ENCODE results near the gene OR2D3.
A peak's percentile ranks its signal among the peaks of the same experiment; 100 is the strongest.
"Not testable (repeated sequence)": the region's sequence is repeated elsewhere in the genome, so short reads cannot be mapped to it uniquely, and the experiment has no call there.

Gene OR2D3

GRCh38 chr11:6920702-6921101 is at the start of gene OR2D3:
OR2D3 (plus strand) TSS chr11:6921002; CDS start chr11:6921002, 0 bp downstream.
- H3K4me1 Mint-ChIP-seq = peaks cover 1% of the 10 kb centered on the region
- ATAC-seq (no peak), DNase-seq (ENCODE audit: low spot score in 2 of 2) (no peak)
- H3K9me3 Mint-ChIP-seq = no peaks in the 10 kb centered on the region
- no peak within 1 kb of the TSS for H3K4me3 Mint-ChIP-seq
- H3K36me3 Mint-ChIP-seq = no peaks in the 10 kb centered on the region
- no peak within 1 kb of the TSS for H3K27ac Mint-ChIP-seq

- Mint-ChIP-seq H3K27ac (no peak overlapping the region), H3K9me3 (no peaks in the 10 kb centered on the region), H3K4me1 (no peaks in the 10 kb centered on the region), H3K36me3 (no peaks in the 10 kb centered on the region), H3K4me3 (no peak overlapping the region)
- no peak for DNase-seq (ENCODE audit: low spot score in 2 of 2)
- no peak for ATAC-seq
These were observed 49.5 kb upstream of the OR2D3 start for GRCh38 chr11:6871278-6871677.

GRCh38 chr11:6875761-6876160 is 45.0 kb upstream of the OR2D3 start:
- Mint-ChIP-seq H3K9me3 (peaks cover 3% of the 10 kb centered on the region), H3K4me3 (no peak overlapping the region), H3K27ac (no peak overlapping the region), H3K4me1 (no peaks in the 10 kb centered on the region), H3K36me3 (no peaks in the 10 kb centered on the region)
- ATAC-seq (no peak), DNase-seq (ENCODE audit: low spot score in 2 of 2) (no peak)

GRCh38 chr11:6876325-6876724 is 44.5 kb upstream of the OR2D3 start, which contains the start of gene OR10A4:
OR10A4 (plus strand) TSS chr11:6876625; CDS start chr11:6876648, 23 bp downstream.
- ATAC-seq (no peak), DNase-seq (ENCODE audit: low spot score in 2 of 2) (no peak)
- Mint-ChIP-seq H3K4me1 (no peaks in the 10 kb centered on the region), H3K36me3 (no peaks in the 10 kb centered on the region), H3K27ac (no peak within 1 kb of the TSS), H3K4me3 (no peak within 1 kb of the TSS), H3K9me3 (peaks cover 3% of the 10 kb centered on the region)

GRCh38 chr11:6876914-6877313 is 43.9 kb upstream of the OR2D3 start:
- ATAC-seq (no peak), DNase-seq (ENCODE audit: low spot score in 2 of 2) (no peak)
- H3K4me1 Mint-ChIP-seq = no peaks in the 10 kb centered on the region
- H3K36me3 Mint-ChIP-seq = no peaks in the 10 kb centered on the region
- no peak overlapping the region for H3K27ac Mint-ChIP-seq
- no peak overlapping the region for H3K4me3 Mint-ChIP-seq
- H3K9me3 Mint-ChIP-seq = peaks cover 3% of the 10 kb centered on the region

GRCh38 chr11:6882751-6883150 is 38.1 kb upstream of the OR2D3 start:
- DNase-seq (ENCODE audit: low spot score in 2 of 2) (no peak), ATAC-seq (no peak)
- H3K4me1 Mint-ChIP-seq = no peaks in the 10 kb centered on the region
- H3K9me3 Mint-ChIP-seq = peaks cover 3% of the 10 kb centered on the region
- no peak overlapping the region for H3K27ac Mint-ChIP-seq
- no peak overlapping the region for H3K4me3 Mint-ChIP-seq
- H3K36me3 Mint-ChIP-seq = no peaks in the 10 kb centered on the region

GRCh38 chr11:6887711-6888110 is 33.1 kb upstream of the OR2D3 start:
- H3K4me3 Mint-ChIP-seq; ATAC-seq; DNase-seq (ENCODE audit: low spot score in 2 of 2); H3K4me1 Mint-ChIP-seq; H3K9me3 Mint-ChIP-seq; H3K36me3 Mint-ChIP-seq; H3K27ac Mint-ChIP-seq: not testable (repeated sequence)

- H3K4me1 Mint-ChIP-seq = no peaks in the 10 kb centered on the region
- DNase-seq (ENCODE audit: low spot score in 2 of 2) (no peak), ATAC-seq (no peak)
- H3K4me3 Mint-ChIP-seq = no peak overlapping the region
- no peaks in the 10 kb centered on the region for H3K36me3 Mint-ChIP-seq
- H3K9me3 Mint-ChIP-seq = peaks cover 3% of the 10 kb centered on the region
- H3K27ac Mint-ChIP-seq = no peak overlapping the region
These were observed 32.0 kb upstream of the OR2D3 start for GRCh38 chr11:6888830-6889229.

GRCh38 chr11:6889835-6890234 is 31.0 kb upstream of the OR2D3 start:
- Mint-ChIP-seq H3K36me3 (no peaks in the 10 kb centered on the region), H3K4me1 (no peaks in the 10 kb centered on the region), H3K4me3 (no peak overlapping the region), H3K9me3 (peaks cover 3% of the 10 kb centered on the region), H3K27ac (no peak overlapping the region)
- DNase-seq (ENCODE audit: low spot score in 2 of 2) = no peak
- ATAC-seq = no peak

GRCh38 chr11:6892400-6892799 is 28.4 kb upstream of the OR2D3 start, which contains the start of gene OR2D2:
OR2D2 (minus strand) TSS chr11:6892500; CDS start chr11:6892500, 0 bp downstream.
- Mint-ChIP-seq H3K27ac (no peak within 1 kb of the TSS), H3K4me3 (no peak within 1 kb of the TSS), H3K4me1 (no peaks in the 10 kb centered on the region), H3K9me3 (no peaks in the 10 kb centered on the region), H3K36me3 (no peaks in the 10 kb centered on the region)
- DNase-seq (ENCODE audit: low spot score in 2 of 2) (no peak), ATAC-seq (no peak)

- DNase-seq (ENCODE audit: low spot score in 2 of 2) (no peak), ATAC-seq (no peak)
- Mint-ChIP-seq H3K4me1 (no peaks in the 10 kb centered on the region), H3K27ac (no peak overlapping the region), H3K9me3 (no peaks in the 10 kb centered on the region), H3K4me3 (no peak overlapping the region), H3K36me3 (no peaks in the 10 kb centered on the region)
These were observed 26.7 kb upstream of the OR2D3 start for GRCh38 chr11:6894097-6894496.

GRCh38 chr11:6895010-6895409 is 25.8 kb upstream of the OR2D3 start:
- Mint-ChIP-seq H3K9me3 (no peaks in the 10 kb centered on the region), H3K4me1 (no peaks in the 10 kb centered on the region), H3K36me3 (no peaks in the 10 kb centered on the region), H3K4me3 (no peak overlapping the region), H3K27ac (no peak overlapping the region)
- DNase-seq (ENCODE audit: low spot score in 2 of 2) (no peak), ATAC-seq (peak; percentile 78)

- Mint-ChIP-seq H3K4me3 (no peak overlapping the region), H3K27ac (no peak overlapping the region), H3K9me3 (no peaks in the 10 kb centered on the region), H3K4me1 (no peaks in the 10 kb centered on the region), H3K36me3 (no peaks in the 10 kb centered on the region)
- DNase-seq (ENCODE audit: low spot score in 2 of 2) (no peak), ATAC-seq (no peak)
These were observed 21.9 kb upstream of the OR2D3 start for GRCh38 chr11:6898911-6899310.

- no peak for ATAC-seq
- no peaks in the 10 kb centered on the region for H3K4me1 Mint-ChIP-seq
- H3K27ac Mint-ChIP-seq = no peak overlapping the region
- no peak overlapping the region for H3K4me3 Mint-ChIP-seq
- DNase-seq (ENCODE audit: low spot score in 2 of 2) = no peak
- H3K9me3 Mint-ChIP-seq = no peaks in the 10 kb centered on the region
- no peaks in the 10 kb centered on the region for H3K36me3 Mint-ChIP-seq
These were observed 20.3 kb upstream of the OR2D3 start for GRCh38 chr11:6900327-6900999.

- ATAC-seq; H3K36me3 Mint-ChIP-seq; H3K4me1 Mint-ChIP-seq; H3K27ac Mint-ChIP-seq; DNase-seq (ENCODE audit: low spot score in 2 of 2); H3K9me3 Mint-ChIP-seq; H3K4me3 Mint-ChIP-seq: not testable (repeated sequence)
These were observed 16.0 kb upstream of the OR2D3 start for GRCh38 chr11:6904804-6905203.

- Mint-ChIP-seq H3K36me3 (no peaks in the 10 kb centered on the region), H3K27ac (no peak overlapping the region), H3K4me3 (no peak overlapping the region), H3K9me3 (no peaks in the 10 kb centered on the region), H3K4me1 (no peaks in the 10 kb centered on the region)
- ATAC-seq (peak; percentile 28), DNase-seq (ENCODE audit: low spot score in 2 of 2) (no peak)
These were observed 9.4 kb upstream of the OR2D3 start for GRCh38 chr11:6911378-6911777.

Measured in stimulated activated effector memory CD8-positive, alpha-beta T cell treated with anti-CD3 and anti-CD28 coated beads, Interleukin-12 subunit alpha, Interleukin-12 subunit beta, amount 100 ng/mL, for 72 hours (primary cell).